HL-60 (cell line): ENCODE results near the gene MVB12A.

Source experiments
- DNase-seq, 2 experiments: peaks; one replicate each; pipeline ENCODE4 v3.0.0-alpha.2; 2010 to 2020; ENCODE audit warnings: low read depth in 1 of 2, low spot score in 1 of 2
- H3K27ac ChIP-seq: fragments of 250-450 bp; sonication (Bioruptor Pico); replicated peaks from 2 replicates; pipeline ENCODE4 v1.5.1; 2020; ENCODE audit warnings: mild to moderate bottlenecking, moderate library complexity
- H3K27me3 ChIP-seq: fragments of 250-450 bp; sonication (Bioruptor Pico); 2 replicates; pipeline ENCODE4 v1.5.1; 2021; ENCODE audit warnings: mild to moderate bottlenecking, moderate library complexity; ENCODE audit not compliant: insufficient read depth, poor library complexity, severe bottlenecking
- H3K4me3 ChIP-seq: replicated peaks from 2 replicates; pipeline ENCODE4 v1.5.1; 2011; ENCODE audit warnings: mild to moderate bottlenecking, control low read depth, low read length; ENCODE audit not compliant: insufficient read depth
- GABPA ChIP-seq: IDR thresholded peaks from 2 replicates; pipeline ENCODE4 v1.6.1; 2012; ENCODE audit warnings: low read depth
- POLR2AphosphoS5 ChIP-seq: IDR thresholded peaks from 2 replicates; pipeline ENCODE4 v1.6.1; 2012; ENCODE audit warnings: low read depth
- REST ChIP-seq: IDR thresholded peaks from 2 replicates; pipeline ENCODE4 v1.6.1; 2012; ENCODE audit warnings: low read depth; ENCODE audit not compliant: insufficient replicate concordance
- SPI1 ChIP-seq: IDR thresholded peaks from 2 replicates; pipeline ENCODE4 v1.6.1; 2012; ENCODE audit warnings: low read depth, mild to moderate bottlenecking, borderline replicate concordance
- TF ChIP-seq, protein P1 (sequence below): IDR thresholded peaks from one replicate; pipeline ENCODE4 v1.5.1; 2011; ENCODE audit warnings: low read length, control low read depth, inconsistent platforms; ENCODE audit not compliant: insufficient read depth

The MVB12A gene

DNA sequence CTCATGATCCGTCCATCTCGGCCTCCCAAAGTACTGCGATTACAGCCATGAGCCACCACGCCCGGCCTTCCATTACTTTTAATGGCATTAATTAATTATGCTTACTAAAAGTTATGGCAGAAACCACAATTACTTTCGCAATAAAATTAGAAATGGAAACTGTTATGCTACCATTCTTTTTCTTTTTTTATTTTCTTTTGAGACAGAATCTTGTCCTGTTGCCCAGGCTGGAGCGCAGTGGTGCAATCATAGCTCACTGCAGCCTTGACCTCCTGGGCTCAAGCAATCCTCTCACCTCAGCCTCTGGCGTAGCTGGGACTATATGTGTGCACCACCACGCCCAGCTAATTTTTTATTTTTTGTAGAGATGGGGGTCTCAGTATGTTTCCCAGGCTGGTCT lies 9.9 kb upstream of the MVB12A start:
- no peak overlapping the region for H3K27ac ChIP-seq
- DNase-seq: no peak
- H3K4me3 ChIP-seq: no peak overlapping the region

GRCh38 chr19:17411801-17412200 lies 8.0 kb upstream of the MVB12A start:
- Histone ChIP-seq H3K27ac (no peak overlapping the region), H3K27me3 (no peaks in the 10 kb centered on the region), H3K4me3 (no peak overlapping the region)
- DNase-seq: no peak
- TF ChIP-seq SPI1 (no peak), GABPA (no peak)

More for the DNA sequence above, 9.9 kb upstream of the MVB12A start:
- H3K27me3 ChIP-seq: no peaks in the 10 kb centered on the region
- no peak for TF ChIP-seq GABPA
- TF ChIP-seq POLR2AphosphoS5: no peak
- TF ChIP-seq SPI1: no peak
- no peak for TF ChIP-seq REST
- TF ChIP-seq, protein P1, sequence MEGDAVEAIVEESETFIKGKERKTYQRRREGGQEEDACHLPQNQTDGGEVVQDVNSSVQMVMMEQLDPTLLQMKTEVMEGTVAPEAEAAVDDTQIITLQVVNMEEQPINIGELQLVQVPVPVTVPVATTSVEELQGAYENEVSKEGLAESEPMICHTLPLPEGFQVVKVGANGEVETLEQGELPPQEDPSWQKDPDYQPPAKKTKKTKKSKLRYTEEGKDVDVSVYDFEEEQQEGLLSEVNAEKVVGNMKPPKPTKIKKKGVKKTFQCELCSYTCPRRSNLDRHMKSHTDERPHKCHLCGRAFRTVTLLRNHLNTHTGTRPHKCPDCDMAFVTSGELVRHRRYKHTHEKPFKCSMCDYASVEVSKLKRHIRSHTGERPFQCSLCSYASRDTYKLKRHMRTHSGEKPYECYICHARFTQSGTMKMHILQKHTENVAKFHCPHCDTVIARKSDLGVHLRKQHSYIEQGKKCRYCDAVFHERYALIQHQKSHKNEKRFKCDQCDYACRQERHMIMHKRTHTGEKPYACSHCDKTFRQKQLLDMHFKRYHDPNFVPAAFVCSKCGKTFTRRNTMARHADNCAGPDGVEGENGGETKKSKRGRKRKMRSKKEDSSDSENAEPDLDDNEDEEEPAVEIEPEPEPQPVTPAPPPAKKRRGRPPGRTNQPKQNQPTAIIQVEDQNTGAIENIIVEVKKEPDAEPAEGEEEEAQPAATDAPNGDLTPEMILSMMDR: no peak

DNA sequence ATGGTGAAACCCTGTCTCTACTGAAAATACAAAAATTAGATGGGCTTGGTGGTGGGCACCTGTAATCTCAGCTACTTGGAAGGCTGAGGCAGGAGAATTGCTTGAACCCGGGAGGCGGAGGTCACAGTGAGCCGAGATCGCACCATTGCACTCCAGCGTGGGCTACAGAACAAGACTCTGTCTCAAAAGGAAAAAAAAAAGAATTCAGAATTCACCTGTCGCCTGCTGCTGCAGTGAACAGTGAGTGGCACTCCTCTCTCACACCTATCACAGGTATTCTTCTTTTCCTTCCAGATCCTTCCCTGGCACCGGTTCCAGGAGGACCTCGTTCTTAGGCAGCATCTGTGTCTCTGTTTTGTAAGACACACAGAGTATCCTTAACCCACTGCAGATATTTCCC lies 5.8 kb upstream of the MVB12A start:
- no peak overlapping the region for H3K27ac ChIP-seq
- TF ChIP-seq POLR2AphosphoS5: no peak
- no peak for TF ChIP-seq REST
- no peak overlapping the region for H3K4me3 ChIP-seq
- no peaks in the 10 kb centered on the region for H3K27me3 ChIP-seq
- DNase-seq: no peak

GRCh38 chr19:17415121-17415520 lies 4.7 kb upstream of the MVB12A start:
- Histone ChIP-seq H3K4me3 (no peak overlapping the region), H3K27ac (no peak overlapping the region), H3K27me3 (no peaks in the 10 kb centered on the region)
- DNase-seq: no peak
- TF ChIP-seq REST (no peak), POLR2AphosphoS5 (no peak), GABPA (no peak), SPI1 (no peak)
- TF ChIP-seq, protein P1: no peak
